ENCODE measurements around the gene KLHDC8A. TPM values are rescaled to one million over a fixed set of nuclear protein-coding genes. Genes with fewer than 3 reads are reported as not detected.

The KLHDC8A gene
- total RNA-seq, 1 experiment from 2014 or later = 0.49 TPM

- Histone ChIP-seq H3K9me2 (ENCODE audit: insufficient read depth) (no peaks in the 10 kb centered on the region), H3K4me1 (ENCODE audit: control insufficient read depth in 1 of 2, insufficient read depth in 2 of 2, low read length in 2 of 2) (peaks cover 2 to 23% of the 10 kb centered on the region in 2 experiments; a peak in 3 of 4 replicates), H3K9ac (ENCODE audit: low read length) (no peak overlapping the region), H3K9me3 (ENCODE audit: control insufficient read depth in 1 of 2, insufficient read depth in 1 of 2, low read depth in 1 of 2, low read length in 2 of 2) (no peaks in the 10 kb centered on the region), H3K27me3 (ENCODE audit: insufficient read depth, low read length) (no peaks in the 10 kb centered on the region), H3K4me2 (ENCODE audit: low read length) (no peak overlapping the region), H3K4me3 (replicated peaks in 1 of 2; ENCODE audit: low read depth in 1 of 2, low read length in 2 of 2) (no peak overlapping the region), H2AFZ (ENCODE audit: low read depth, low read length, poor library complexity, severe bottlenecking) (no peak overlapping the region), H3K36me3 (ENCODE audit: control insufficient read depth in 1 of 2, insufficient read depth in 2 of 2, low read length in 2 of 2) (no peaks in the 10 kb centered on the region), H4K20me1 (ENCODE audit: insufficient read depth) (no peaks in the 10 kb centered on the region), H3K27ac (ENCODE audit: low read depth, low read length) (no peak overlapping the region), H3K79me2 (ENCODE audit: insufficient read depth, low read length) (no peaks in the 10 kb centered on the region)
- BruUV-seq (replicated peaks) = no TSS peak
- CTCF ChIA-PET = interaction anchor here (0.9 to 3.1 kb wide), 10 partner anchors 8 to 303 kb away, joined by 3 to 49 read pairs (median 8); no protein-coding TSS in a partner anchor
- intact Hi-C loops (cut with micrococcal nuclease) = no loop called here
- POLR2A ChIA-PET = no interaction called here
- RAD21 ChIA-PET (ENCODE audit: low non-redundant PET in 1 of 2, low total read pairs in 2 of 2, uncharacterized antibody in 2 of 2, unreplicated experiment in 2 of 2) = no interaction called here
- TF ChIP-seq POLR2A (IDR thresholded peaks at IDR 0.05; ENCODE audit: borderline replicate concordance, extremely low read depth, insufficient read depth, insufficient read length) (no peak), ZFX (IDR thresholded peaks at IDR 0.05) (no peak), YY1 (IDR thresholded peaks at IDR 0.05; ENCODE audit: extremely low read depth, insufficient replicate concordance, low read depth, low read length) (no peak), ZNF274 (IDR thresholded peaks at IDR 0.05; ENCODE audit: low read depth, low read length) (no peak), POLR2AphosphoS5 (IDR thresholded peaks at IDR 0.05; ENCODE audit: low read depth, low read length) (no peak), ELF1 (IDR thresholded peaks at IDR 0.05; ENCODE audit: borderline replicate concordance, low read depth) (no peak), ATF3 (IDR thresholded peaks at IDR 0.05) (no peak), MAX (IDR thresholded peaks at IDR 0.05) (no peak), CBX3 (IDR thresholded peaks at IDR 0.05; ENCODE audit: low read depth) (no peak), EGR1 (IDR thresholded peaks at IDR 0.05; ENCODE audit: low read depth) (no peak)
- ATAC-seq (no peak), DNase-seq (ENCODE audit: low read depth, low spot score) (no peak)
Observed at GRCh38 chr1:205355075-205355453, 1.7 kb downstream of the KLHDC8A start.
